HUDEP-2 (cell line): ENCODE measurements around the gene CCDC183.
"Not testable (repeated sequence)": the region's sequence is repeated elsewhere in the genome, so short reads cannot be mapped to it uniquely, and the experiment has no call there.

Experiments used
- DNase-seq, 76 experiments: peaks; one replicate each; lab custom pipeline; 2025; ENCODE audit not compliant: unreplicated experiment in 76 of 76; lab: John Stamatoyannopoulos, UW

The CCDC183 gene

DNA sequence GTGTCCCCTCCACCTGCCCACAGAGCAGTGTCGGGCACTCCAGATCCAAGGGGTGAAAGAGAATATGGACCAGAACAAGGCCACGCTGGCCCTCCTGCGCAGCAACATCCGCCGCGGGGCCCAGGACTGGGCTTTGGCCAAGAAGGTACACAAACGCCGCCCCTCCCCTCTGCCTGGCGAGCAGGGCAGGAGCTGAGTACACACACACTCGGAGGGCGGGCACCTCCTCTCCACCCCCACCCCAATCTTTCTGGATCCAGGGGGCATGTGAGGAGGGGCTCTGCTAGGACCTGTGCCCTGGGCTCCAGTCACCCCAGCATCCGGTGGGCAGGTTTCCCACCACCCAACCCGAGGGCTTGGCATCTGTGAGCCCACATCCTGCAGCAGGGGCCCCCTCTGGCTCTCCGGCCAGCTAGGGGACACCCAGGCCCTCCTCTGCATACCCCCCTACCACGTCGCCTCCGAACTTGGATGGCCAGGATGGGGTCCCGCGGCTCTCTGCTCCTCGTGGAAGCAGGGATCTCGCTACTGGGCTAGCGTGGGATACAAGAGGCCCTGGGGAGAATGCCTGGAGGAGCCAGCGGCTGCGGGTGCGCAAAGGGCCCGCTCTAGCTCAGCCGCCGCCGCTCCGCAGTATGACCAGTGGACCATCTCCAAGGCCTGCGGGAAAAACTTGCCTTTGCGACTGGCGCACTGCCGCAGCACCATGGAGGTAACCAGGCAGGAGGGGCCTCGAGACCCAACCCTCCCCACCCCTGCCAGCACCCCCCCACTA is 3.1 kb downstream of the CCDC183 start:
- no peak for DNase-seq

DNA sequence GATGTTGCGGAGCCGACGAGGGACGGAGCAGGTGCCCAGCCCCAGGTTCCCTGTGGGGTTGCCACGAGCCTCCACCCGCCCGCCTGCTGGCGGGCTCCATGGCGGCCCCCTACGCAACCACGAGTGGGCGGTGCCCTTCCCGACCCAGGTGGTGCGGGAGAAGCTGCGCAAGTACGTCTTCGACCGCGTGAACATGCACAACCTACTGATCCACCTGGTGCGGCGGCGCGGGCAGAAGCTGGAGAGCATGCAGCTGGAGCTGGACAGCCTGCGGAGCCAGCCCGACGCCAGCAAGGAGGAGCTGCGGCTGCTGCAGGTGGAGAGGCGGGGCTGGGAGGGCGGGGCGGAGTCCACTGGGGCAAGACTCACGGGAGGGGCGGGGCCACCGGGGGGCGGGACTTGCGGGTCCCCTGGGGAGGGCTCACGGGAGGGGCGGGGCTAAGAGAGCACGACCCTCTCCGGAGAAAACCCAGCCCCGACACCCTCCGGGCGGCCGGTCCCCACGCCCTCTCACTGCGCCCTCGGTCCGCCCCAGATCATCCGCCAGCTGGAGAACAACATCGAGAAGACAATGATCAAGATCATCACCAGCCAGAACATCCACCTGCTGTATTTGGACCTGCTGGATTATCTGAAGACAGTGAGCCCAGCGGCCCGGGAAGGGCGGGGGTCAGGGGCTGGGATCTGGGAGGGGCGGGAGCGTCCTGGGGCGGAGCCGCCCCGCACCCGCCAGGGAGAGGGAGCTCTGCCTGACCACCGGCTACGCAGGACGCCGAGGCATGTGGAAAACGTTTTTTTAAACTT is 3.9 kb downstream of the CCDC183 start:
- DNase-seq = peak in 70 of 76 experiments; percentile 24 to 96 (median 84)

DNA sequence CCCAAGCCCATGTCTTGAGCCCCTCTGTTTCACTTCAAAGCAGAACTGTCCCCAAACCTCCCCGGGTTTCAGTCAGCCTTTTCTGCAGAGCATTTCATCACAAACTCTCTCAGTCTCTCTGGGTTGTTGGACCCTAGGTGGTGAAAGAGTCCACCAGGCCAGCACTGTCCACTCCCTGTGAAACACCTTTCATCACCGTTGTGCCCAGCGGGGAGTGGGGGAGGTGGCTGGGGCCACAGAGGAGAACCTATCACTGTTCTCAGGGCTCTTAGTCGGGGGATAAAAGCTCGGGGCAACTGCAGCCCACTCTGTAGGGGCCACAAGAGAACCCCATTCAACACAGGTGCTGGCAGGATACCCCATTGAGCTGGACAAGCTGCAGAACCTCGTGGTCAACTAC is 6.2 kb downstream of the CCDC183 start:
- no peak for DNase-seq

DNA sequence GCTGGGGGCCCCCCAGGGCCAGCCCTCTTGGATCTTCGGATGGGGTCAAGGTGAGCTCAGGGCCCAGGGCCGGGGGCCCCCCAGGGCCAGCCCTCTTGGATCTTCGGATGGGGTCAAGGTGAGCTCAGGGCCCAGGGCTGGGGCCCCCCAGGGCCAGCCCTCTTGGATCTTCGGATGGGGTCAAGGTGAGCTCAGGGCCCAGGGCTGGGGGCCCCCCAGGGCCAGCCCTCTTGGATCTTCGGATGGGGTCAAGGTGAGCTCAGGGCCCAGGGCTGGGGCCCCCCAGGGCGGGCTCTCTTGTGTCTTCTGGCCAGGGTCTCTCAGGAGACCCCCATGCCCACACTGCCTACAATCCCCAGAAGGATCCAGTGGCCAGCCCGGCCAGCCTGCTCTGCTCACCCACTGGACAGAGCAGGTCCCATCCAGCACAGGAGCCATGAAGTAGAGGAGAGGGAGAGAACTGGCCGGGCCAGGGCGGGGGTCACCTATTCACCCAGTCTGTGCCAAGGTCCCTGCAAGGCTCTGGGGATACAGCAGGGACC is 6.9 kb downstream of the CCDC183 start:
- DNase-seq = not testable (repeated sequence)

DNA sequence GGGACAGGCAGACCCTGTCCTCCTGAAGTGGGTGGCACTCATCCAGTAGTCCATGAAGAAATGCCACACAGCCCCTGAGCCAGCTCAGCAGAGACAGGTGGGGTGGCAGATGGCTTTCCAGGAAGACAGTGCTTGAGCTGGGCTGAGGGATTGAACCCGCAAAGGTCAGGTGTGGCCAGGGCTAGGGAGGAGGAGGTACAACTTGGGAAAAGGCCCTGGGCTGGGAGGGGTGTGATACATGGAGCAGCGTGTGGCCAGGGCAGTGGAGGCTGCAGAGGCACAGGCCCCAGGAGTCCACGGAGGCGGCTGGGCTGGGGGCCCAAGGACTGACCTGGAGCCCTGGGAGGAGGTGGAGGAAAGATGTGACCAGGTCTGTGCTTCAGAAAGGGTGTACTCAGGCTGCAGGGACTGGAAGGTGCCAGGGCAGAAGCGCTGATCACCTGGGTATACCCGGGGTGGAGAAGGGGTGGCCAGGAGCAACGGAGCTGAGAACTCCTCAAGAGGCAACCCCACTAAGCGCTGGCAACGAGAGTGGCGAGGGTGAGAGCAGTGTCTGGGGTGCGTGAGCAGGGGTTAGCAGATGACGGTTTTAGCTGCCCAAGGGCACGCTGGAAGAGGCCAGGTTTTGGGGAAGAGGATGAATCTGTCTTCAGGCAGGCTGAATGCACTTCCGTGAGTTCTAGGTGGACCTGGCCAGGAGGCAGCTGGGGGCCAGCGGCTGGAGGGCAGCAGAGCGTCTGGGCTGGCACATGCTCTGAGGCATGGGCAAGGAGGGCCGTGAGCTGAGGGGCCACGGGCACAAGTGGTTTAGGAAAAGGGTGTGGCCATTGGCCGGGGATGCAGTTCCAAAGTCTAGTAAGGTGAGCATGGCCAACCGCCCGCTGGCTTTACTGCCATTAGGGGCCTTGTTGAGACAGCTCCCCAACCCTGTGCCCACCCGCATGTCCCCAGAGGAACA is 7.7 kb downstream of the CCDC183 start:
- no peak for DNase-seq

DNA sequence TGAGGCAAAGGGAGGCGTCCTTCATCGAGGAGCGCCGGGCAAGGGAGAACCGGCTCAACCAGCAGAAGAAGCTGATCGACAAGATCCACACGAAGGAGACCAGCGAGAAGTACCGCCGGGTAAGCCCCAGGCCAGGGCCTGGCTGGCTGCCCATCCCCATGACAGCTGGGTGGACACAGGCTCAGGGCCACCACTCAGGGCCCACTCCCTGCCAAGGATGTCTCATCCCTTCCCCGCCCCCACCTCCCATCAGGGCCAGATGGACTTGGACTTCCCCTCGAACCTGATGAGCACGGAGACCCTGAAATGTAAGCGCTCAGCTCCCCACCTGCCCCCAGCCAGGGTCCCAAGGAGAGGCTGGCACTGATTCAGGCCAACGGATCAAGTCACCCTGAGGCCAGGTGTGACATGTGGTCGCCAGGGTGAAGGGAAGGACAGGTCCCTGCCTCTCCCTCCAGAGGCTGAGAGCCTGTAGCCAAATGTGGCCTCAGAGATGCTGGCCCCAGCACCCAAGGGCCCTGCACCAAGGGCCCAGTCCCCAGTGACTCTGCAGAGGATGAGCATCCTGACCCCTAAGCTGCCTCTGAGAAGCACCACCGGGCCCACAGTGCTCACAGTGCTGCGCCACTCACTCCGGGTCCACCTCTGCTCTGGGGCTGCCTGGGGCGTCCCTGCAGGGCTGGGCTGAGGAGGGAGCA is 8.5 kb downstream of the CCDC183 start:
- no peak for DNase-seq

DNA sequence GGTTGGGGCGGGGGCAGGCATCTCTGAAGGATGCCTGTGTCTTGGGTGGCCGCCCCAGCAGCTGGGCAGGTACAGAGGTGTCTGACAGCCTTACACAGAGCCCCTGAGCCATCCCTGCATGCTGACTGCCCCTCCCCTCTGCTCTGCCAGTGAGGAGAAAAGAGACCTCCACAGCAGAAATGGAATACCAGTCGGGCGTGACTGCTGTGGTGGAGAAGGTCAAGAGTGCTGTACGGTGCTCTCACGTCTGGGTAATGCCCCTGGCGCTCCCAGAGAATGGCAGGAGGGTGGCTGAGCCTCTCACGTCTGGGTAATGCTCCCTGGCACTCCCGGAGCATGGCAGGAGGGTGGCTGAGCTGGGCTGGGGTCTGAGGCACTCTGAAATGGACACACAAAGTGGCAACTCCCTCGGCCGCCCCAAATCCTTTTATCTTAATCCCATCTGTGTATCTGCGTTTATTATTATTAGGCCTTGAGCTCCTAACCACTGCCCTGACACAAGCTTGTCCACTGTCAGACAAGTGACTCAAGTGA is 9.1 kb downstream of the CCDC183 start:
- DNase-seq = no peak

DNA sequence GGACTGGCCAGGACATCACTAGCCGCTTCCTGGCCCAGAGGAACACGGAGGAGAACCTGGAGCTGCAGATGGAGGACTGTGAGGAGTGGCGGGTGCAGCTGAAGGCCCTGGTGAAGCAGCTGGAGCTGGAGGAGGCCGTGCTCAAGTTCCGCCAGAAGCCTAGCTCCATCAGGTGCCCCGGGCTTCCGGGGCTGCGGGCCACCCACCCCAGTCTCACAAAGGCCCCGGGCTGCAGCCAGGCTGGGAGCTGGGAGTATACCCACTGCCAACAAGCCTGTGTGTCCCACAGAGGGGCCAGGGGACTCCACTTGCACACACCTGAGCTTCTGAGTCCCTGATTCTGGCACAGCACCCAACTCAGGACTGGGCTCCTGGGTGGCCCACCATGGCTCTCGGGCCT is 9.9 kb downstream of the CCDC183 start:
- no peak for DNase-seq

DNA sequence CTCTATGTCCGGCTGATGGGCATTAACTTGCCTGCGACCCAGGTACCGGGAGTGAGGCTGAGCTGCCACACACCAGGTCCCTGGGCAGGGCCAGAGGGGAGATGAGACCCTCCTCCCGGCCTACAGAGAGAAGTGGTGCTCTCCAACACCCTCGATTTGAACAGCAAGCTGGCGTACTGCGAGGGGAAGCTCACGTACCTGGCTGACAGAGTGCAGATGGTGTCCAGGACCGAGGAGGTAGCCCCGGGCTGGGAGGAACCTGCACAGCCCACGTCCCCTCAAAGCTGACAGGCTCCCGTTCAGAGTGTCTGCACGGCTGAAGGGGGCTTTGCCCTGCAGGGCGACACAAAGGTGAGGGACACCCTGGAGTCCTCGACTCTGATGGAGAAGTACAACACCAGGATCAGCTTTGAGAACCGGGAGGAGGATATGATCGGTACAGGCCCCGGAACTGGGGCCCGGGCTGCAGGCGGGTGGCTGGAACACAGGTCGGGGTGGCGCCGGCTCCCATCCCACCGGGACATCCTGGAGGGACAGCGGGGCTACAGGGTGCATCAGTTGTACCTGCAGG is 10.6 kb downstream of the CCDC183 start:
- no peak for DNase-seq

DNA sequence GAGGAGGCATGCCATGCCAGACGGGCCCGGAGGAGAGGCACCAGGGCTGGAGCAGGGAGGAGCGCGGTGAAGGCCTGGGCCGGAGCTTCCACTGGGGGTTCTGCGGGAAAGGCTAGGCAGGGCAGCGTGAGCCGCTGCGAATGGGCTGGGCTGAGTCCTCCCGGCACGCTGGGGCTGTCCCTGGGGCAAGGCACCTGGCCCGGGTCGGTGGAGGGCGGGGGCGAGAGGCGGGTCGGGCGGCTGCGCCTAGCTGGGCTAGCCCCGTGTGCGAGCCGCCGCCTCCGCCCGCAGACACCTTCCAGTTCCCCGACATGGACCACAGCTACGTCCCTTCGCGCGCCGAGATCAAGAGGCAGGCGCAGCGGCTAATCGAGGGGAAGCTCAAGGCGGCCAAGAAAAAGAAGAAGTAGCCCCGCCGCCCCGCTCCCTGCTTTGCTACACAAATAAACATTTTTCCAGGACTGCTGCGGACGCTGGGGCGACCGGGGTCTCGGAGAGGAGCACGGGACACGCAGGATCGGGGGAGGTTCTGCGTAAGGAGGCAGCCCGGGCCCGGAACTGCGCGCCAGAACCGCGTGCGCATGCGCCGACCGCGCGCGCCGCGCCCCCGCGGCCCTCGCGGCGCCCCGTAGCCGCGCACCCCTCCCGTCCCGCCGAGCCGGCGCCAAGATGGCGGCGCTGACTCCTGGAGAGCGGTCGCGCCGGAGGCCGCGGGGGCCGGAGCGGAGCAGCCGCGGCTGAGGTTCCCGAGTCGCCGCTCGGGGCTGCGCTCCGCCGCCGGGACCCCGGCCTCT is 11.3 kb downstream of the CCDC183 start, which contains the start of gene RABL6:
Gene RABL6, plus strand, starts transcription at position 668 of the 794 bp plus-strand sequence. CDS start 249 bp downstream, outside the sequence.
- DNase-seq = peak in 65 of 76 experiments; percentile 16 to 80 (median 59)

DNA sequence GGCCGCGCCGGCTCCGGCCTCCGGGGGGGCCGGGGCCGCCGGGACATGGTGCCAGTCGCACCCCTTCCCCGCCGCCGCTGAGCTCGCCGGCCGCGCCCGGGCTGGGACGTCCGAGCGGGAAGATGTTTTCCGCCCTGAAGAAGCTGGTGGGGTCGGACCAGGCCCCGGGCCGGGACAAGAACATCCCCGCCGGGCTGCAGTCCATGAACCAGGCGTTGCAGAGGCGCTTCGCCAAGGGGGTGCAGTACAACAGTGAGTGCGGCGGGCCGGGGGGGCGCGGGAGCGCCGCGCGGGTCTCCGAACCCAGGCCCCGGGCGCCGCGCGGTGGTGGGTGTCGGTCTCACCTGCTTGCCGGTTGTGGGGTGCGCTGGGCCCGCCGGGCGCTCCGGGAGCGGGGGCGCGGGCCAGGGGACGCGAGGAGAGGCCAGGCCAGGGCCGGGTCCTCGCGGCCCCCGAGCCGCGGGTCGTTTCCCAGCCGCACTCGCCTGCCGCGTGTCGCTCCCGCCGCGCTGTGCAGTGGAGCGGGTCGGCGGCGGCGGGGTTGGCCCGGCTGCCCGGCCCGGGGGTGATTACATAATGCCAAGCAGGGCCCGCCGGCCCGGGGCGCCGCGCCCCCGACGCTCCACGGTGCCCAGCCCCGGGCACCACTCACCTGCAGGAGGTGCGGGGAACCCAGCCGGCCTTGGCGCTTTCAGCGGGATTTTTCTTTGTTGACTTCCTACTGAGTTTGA is 12.1 kb downstream of the CCDC183 start:
- peak in 7 of 76 experiments; percentile 19 to 56 (median 29) for DNase-seq

DNA sequence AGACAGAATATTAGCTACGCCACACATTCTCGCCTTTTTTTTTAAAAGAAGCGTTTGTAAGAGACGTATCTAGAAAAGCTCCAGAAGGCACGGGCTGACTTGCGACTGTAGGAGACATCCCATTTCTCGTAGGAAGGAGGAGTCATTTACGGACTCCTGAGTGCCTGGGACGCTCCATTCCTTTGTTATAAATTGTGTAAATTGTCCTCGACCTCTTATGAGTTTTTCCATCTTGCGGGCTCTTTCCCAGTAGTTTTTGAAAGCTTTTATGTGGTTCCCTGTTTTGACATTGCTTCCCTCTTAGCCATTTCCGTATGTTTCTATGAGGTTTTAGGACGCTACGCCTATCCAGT is 12.6 kb downstream of the CCDC183 start:
- DNase-seq = no peak

DNA sequence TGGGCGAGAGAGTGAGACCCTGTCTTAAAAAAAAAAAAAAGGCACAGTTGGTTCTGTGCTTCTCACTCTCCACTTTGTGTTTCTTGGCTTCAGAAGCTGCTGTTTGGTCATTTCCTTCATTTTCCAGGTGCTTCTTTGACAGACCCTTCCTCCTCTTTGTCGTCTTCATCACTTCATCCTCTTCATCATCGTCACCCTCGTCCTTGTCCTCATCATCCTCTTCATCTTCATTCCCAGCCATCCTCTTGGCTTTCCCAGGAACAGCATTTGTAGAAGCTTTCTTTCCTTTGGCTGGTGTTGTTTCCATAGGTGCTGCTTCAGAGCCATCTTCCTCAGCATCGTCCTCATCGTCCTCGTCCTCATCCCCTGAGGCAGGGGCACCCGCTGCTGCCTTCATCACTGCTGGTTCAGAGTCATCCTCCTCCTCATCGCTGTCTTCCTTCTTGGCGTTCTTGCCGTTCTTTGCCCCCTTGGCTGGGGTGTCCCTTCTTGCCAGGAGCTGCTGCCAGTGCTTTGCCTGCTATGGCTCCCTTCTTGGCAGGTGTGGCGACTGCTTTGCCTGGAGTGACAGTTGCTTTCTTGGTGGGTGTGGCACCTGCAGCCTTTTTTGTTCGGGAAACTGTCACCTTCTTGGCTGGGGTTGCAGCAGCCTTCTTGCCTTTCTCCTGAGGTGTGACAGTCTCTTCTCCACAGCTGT is 18.7 kb downstream of the CCDC183 start:
- DNase-seq = no peak

DNA sequence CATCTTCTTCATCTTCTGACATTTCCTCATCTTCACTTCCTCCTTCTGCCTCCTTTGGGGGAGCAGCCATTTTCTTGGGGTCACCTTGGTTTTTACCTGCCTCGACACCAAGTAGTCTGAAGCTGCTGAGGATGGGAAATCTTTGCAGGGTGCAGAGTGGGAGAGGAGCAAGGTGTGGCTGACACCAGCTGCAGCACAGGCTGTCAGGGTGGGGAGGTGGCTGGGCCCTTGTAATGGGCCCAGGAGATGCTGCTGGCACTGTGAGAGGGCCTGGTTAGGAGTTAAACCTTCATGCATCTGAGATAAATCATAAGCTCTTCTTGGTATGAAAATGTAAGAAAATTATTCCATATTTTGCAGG is 19.3 kb downstream of the CCDC183 start:
- DNase-seq = no peak

DNA sequence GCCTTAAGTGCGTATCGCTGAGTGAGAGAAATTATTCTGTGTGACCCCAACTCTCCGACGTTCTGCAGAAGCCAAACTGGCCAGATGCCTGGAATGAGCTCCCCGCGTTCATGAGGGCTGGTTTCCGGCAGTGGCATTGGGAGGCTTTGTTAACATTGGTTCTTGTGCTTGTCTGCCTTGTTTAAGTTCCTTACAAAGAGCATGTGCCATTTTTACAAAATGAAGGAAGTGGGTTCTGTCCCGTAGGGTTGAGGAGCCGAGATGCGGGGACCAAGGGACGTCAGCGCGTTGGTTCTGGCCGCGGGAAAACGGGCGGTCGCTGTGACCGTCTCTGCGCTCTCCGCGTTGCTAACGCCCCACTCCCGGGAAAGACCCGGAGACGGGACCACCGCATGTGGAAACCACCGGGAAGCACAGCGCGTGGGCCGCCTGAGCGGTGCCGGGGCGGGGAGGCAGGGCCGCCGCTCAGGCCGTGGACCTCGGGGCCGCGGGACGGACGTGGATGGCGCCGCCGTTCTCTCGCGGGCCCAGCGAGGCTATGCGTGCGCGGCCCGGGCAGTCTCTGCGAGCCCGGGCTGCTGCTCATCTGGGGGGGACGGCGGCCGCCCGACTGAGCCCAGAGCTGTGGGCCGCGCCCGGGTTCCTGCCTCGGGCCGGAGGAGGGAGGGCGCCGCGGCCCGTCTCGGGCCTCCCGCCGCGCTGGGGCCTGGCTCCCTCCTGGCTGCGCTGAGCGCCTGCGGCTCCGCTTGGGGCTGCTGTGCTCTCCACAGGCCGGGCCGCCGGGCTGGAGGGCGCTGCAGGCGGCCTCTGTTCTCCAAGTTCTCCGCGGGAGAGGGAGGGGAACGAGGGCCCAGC is 25.1 kb downstream of the CCDC183 start:
- no peak for DNase-seq

DNA sequence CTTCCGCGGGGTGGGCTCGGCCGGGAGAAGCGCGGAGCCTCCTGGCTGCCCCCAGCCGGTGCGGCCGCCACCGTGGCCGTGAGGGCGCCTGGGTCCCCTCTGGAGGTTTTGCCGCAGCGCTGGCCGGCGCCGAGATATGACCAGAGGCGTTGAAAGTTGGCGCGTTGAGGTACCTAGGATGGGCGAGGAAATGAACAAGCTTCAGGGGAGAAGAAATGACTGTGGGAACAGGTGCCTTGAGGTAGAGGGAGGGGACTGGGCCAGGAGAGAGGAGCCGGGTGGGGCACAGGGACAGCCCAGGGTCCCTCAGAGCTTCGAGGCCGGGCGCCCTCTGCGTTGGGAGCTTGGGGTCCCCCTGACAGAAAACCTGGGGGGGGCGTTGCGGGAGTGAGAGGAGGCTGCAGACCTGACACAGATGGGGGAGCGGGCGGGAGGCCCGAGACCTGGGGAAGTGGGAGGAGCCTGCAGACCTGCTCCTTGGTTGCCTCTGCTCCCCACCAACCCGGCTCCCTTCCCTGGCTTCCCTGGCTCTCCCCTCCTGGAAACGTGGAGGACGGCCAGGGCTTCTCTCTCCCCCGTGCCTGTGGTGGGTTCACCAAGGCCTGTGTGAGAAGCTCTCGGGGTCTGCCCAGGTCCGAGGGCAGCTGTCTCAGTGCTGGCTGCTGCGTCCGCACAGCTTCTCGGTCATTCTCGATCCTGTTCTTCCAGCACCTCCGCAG is 25.8 kb downstream of the CCDC183 start:
- DNase-seq = no peak
